Measurements from ENCODE around the gene CDCA8. TPM values are rescaled to one million over a fixed set of nuclear protein-coding genes. Genes with fewer than 3 reads are reported as not detected.
"Not testable (repeated sequence)": the region's sequence is repeated elsewhere in the genome, so short reads cannot be mapped to it uniquely, and the experiment has no call there.

Gene CDCA8
- total RNA-seq, 2 donors from 2014 or later = 0.27 to 0.35 TPM

GRCh38 chr1:37732111-37732780 lies 39.9 kb downstream of the CDCA8 start:
- no peaks in the 10 kb centered on the region for H3K9me3 ChIP-seq
- H3K36me3 ChIP-seq = no peaks in the 10 kb centered on the region
- H3K4me1 ChIP-seq (ENCODE audit: control insufficient read depth in 1 of 2, low read depth in 2 of 2) = no peaks in the 10 kb centered on the region
- no peak overlapping the region for H3K4me3 ChIP-seq
- ATAC-seq (ENCODE audit: insufficient number of reproducible peaks, low FRiP score, low read depth) (no peak), DNase-seq (ENCODE audit: low spot score) (no peak)
- H3K27ac ChIP-seq = no peak overlapping the region
- TF ChIP-seq CTCF (IDR thresholded peaks at IDR 0.05) = no peak
- H3K27me3 ChIP-seq (replicated peaks; ENCODE audit: insufficient read depth) = no peaks in the 10 kb centered on the region

GRCh38 chr1:37734629-37735591 lies 42.6 kb downstream of the CDCA8 start:
- H3K9me3 ChIP-seq = no peaks in the 10 kb centered on the region
- H3K27me3 ChIP-seq (replicated peaks; ENCODE audit: insufficient read depth) = no peaks in the 10 kb centered on the region
- no peak for TF ChIP-seq CTCF (IDR thresholded peaks at IDR 0.05)
- no peak for DNase-seq (ENCODE audit: low spot score)
- no peak overlapping the region for H3K27ac ChIP-seq
- H3K36me3 ChIP-seq = no peaks in the 10 kb centered on the region
- no peak overlapping the region for H3K4me3 ChIP-seq
- ATAC-seq (ENCODE audit: insufficient number of reproducible peaks, low FRiP score, low read depth) = no peak
- H3K4me1 ChIP-seq (ENCODE audit: control insufficient read depth in 1 of 2, low read depth in 2 of 2) = no peaks in the 10 kb centered on the region

- not testable (repeated sequence) for H3K27ac ChIP-seq; H3K9me3 ChIP-seq; ATAC-seq (ENCODE audit: insufficient number of reproducible peaks, low FRiP score, low read depth); DNase-seq (ENCODE audit: low spot score); H3K27me3 ChIP-seq (replicated peaks; ENCODE audit: insufficient read depth); H3K4me1 ChIP-seq (ENCODE audit: control insufficient read depth in 1 of 2, low read depth in 2 of 2); H3K4me3 ChIP-seq; H3K36me3 ChIP-seq
These were observed 45.7 kb downstream of the CDCA8 start for GRCh38 chr1:37737975-37738374.

DNA sequence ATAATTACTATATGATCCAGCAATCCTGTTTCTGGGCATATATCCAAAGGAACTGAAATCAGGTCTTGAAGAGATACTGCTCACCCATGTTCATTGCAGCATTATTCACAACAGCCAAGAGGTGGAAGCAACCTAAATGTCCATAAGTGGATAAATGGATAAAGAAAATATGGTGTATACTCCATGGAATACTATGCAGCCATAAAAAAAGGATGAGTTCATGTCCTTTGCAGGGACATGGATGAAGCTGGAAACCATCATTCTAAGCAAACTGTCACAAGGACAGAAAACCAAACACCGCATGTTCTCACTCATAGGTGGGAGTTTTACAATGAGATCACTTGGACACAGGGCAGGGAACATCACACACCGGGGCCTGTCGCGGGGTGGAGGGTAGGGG lies 46.3 kb downstream of the CDCA8 start:
- H3K36me3 ChIP-seq; H3K4me1 ChIP-seq (ENCODE audit: control insufficient read depth in 1 of 2, low read depth in 2 of 2); H3K9me3 ChIP-seq; H3K27me3 ChIP-seq (replicated peaks; ENCODE audit: insufficient read depth); H3K27ac ChIP-seq; H3K4me3 ChIP-seq; DNase-seq (ENCODE audit: low spot score); ATAC-seq (ENCODE audit: insufficient number of reproducible peaks, low FRiP score, low read depth): not testable (repeated sequence)

GRCh38 chr1:37739222-37739621 lies 46.9 kb downstream of the CDCA8 start:
- H3K27me3 ChIP-seq (replicated peaks; ENCODE audit: insufficient read depth) = no peaks in the 10 kb centered on the region
- no peaks in the 10 kb centered on the region for H3K4me1 ChIP-seq (ENCODE audit: control insufficient read depth in 1 of 2, low read depth in 2 of 2)
- ATAC-seq (ENCODE audit: insufficient number of reproducible peaks, low FRiP score, low read depth) (no peak), DNase-seq (ENCODE audit: low spot score) (no peak)
- H3K27ac ChIP-seq = no peak overlapping the region
- no peaks in the 10 kb centered on the region for H3K9me3 ChIP-seq
- H3K4me3 ChIP-seq = no peak overlapping the region
- TF ChIP-seq CTCF (IDR thresholded peaks at IDR 0.05) = no peak
- no peaks in the 10 kb centered on the region for H3K36me3 ChIP-seq

DNA sequence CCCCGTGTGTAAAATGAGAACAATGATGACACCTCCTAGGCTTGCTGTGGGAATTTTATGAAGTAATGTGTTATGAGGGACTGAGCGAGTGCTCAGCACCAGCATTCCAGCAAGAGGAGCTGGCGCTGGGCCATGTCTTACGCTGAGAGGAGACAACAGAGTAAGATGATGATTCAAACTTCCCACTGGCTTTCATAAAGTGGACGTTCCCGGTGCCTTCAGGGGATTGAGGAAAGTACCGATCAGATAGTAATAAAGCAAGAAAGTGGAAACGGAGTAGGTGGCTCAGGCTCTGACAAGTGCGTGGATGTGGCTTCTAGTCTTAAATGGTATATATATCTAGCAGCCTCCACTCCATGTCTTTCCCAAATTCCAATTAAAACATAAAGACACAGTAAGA lies 48.8 kb downstream of the CDCA8 start:
- no peaks in the 10 kb centered on the region for H3K27me3 ChIP-seq (replicated peaks; ENCODE audit: insufficient read depth)
- ATAC-seq (ENCODE audit: insufficient number of reproducible peaks, low FRiP score, low read depth) (no peak), DNase-seq (ENCODE audit: low spot score) (no peak)
- no peak overlapping the region for H3K27ac ChIP-seq
- no peaks in the 10 kb centered on the region for H3K36me3 ChIP-seq
- H3K9me3 ChIP-seq = no peaks in the 10 kb centered on the region
- no peak for TF ChIP-seq CTCF (IDR thresholded peaks at IDR 0.05)
- H3K4me3 ChIP-seq = no peak overlapping the region
- no peaks in the 10 kb centered on the region for H3K4me1 ChIP-seq (ENCODE audit: control insufficient read depth in 1 of 2, low read depth in 2 of 2)

Measured in thoracic aorta (tissue), 2 donors.